Endodermal cell (in vitro differentiated cells): Measurements from ENCODE around the gene ARHGAP40. TPM values are rescaled to one million over a fixed set of nuclear protein-coding genes. Genes with fewer than 3 reads are reported as not detected.

Experiments used
- DNase-seq: peaks from one replicate; pipeline ENCODE4 v3.0.0-alpha.2; 2017
- H3K27ac ChIP-seq: 2 replicates; pipeline ENCODE4 v1.5.1; 2013; ENCODE audit warnings: mild to moderate bottlenecking, low read depth, low read length, moderate library complexity
- H3K27me3 ChIP-seq: 2 replicates; pipeline ENCODE4 v1.6.1; 2013; ENCODE audit warnings: mild to moderate bottlenecking, low read length, moderate library complexity; ENCODE audit not compliant: insufficient read depth, control insufficient read depth, poor library complexity, severe bottlenecking
- H3K36me3 ChIP-seq: 2 replicates; pipeline ENCODE4 v1.7.0; 2013; ENCODE audit warnings: mild to moderate bottlenecking, low read length, moderate library complexity; ENCODE audit not compliant: control insufficient read depth, insufficient read depth
- H3K4me1 ChIP-seq: one replicate; pipeline ENCODE4 v1.7.0; 2013; ENCODE audit warnings: low read length; ENCODE audit not compliant: control insufficient read depth, insufficient read depth
- H3K4me3 ChIP-seq: 2 replicates; pipeline ENCODE4 v1.5.1; 2013; ENCODE audit warnings: mild to moderate bottlenecking, low read length, moderate library complexity
- H3K9ac ChIP-seq: 2 replicates; pipeline ENCODE4 v1.6.1; 2013; ENCODE audit warnings: mild to moderate bottlenecking, low read length, moderate library complexity; ENCODE audit not compliant: poor library complexity, severe bottlenecking; ENCODE audit errors: extremely low read depth
- H3K9me3 ChIP-seq: 2 replicates; pipeline ENCODE4 v1.6.1; 2013; ENCODE audit warnings: mild to moderate bottlenecking, low read length, moderate library complexity; ENCODE audit not compliant: control insufficient read depth
- H3K27ac Mint-ChIP-seq: 2 replicates; pipeline ENCODE4 v1.8.0; 2020; ENCODE audit warnings: mixed read lengths
- H3K27me3 Mint-ChIP-seq: 2 replicates; pipeline ENCODE4 v1.8.0; 2021; ENCODE audit warnings: mild to moderate bottlenecking, mixed read lengths; ENCODE audit not compliant: insufficient read depth
- H3K36me3 Mint-ChIP-seq: 2 replicates; pipeline ENCODE4 v1.8.0; 2020; ENCODE audit warnings: low read depth, mixed read lengths
- H3K4me1 Mint-ChIP-seq: 2 replicates; pipeline ENCODE4 v1.8.0; 2020; ENCODE audit warnings: mixed read lengths
- H3K4me3 Mint-ChIP-seq: 2 replicates; pipeline ENCODE4 v1.8.0; 2020; ENCODE audit warnings: mild to moderate bottlenecking, moderate library complexity, mixed read lengths
- H3K9me3 Mint-ChIP-seq: 2 replicates; pipeline ENCODE4 v1.8.0; 2020; ENCODE audit warnings: mild to moderate bottlenecking, mixed read lengths
- whole genome bisulfite sequencing, 2 experiments: methylation state at CpG; one replicate each; pipeline versions ENCODE4 v1.1.5 to v1.1.7; 2013; ENCODE audit warnings: missing lambda C conversion rate in 2 of 2, mixed read lengths in 1 of 2; ENCODE audit not compliant: insufficient coverage in 1 of 2, insufficient read length in 1 of 2; 5-methylcytosine and 5-hydroxymethylcytosine counted together
- total RNA-seq, 2 donors: library from RNA; stranded (reverse); fragmentation: NEBNext Ultra II Directional in 1 of 2; extraction: Animal tissue kit (Norgen Biotek cat#: 25700) in 1 of 2; gene quantifications; 2 replicates in 1 of 2; 3 replicates in 1 of 2; pipeline ENCODE4 v1.2.1, GENCODE V29; 2021
- TF ChIP-seq, protein P1 (sequence below): fragments of 200-600 bp; sonication (generic); conservative IDR thresholded peaks from 2 replicates; pipeline ENCODE4 v1.5.0; 2021; ENCODE audit warnings: antibody characterized with exemption, mild to moderate bottlenecking

ARHGAP40 gene
- total RNA-seq, 2 donors from 2014 or later = 5.5 to 18.5 TPM

DNA sequence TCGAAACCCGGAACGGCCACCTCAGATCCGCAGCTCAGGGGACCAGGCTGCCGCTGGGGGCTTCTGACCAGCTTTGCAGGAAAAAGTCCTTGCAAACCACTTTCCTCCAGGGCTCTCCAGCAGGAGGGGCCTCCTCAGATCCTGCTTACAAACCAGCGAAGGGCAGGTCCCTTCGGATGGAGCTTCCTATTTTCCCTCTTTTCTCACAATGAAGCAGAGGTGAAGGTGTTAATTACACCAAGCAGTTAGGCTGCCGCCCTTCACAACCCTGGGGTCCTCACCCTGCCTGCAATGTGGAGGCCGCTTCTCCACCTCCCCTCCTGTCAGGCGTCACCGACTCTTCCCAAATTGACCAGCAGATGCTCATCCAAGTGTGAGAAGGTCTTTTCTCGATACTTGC lies 5.7 kb downstream of the ARHGAP40 start:
- Mint-ChIP-seq H3K4me1 (peaks cover 48% of the 10 kb centered on the region), H3K27me3 (no peaks in the 10 kb centered on the region), H3K9me3 (no peaks in the 10 kb centered on the region), H3K36me3 (peaks cover 4% of the 10 kb centered on the region), H3K4me3 (peak overlapping the region; percentile 8), H3K27ac (peak overlapping the region; percentile 75)
- WGBS, 2 experiments = 47 to 80% methylated on average over 10 to 12 of the region's 12 CpGs
- TF ChIP-seq, protein P1, sequence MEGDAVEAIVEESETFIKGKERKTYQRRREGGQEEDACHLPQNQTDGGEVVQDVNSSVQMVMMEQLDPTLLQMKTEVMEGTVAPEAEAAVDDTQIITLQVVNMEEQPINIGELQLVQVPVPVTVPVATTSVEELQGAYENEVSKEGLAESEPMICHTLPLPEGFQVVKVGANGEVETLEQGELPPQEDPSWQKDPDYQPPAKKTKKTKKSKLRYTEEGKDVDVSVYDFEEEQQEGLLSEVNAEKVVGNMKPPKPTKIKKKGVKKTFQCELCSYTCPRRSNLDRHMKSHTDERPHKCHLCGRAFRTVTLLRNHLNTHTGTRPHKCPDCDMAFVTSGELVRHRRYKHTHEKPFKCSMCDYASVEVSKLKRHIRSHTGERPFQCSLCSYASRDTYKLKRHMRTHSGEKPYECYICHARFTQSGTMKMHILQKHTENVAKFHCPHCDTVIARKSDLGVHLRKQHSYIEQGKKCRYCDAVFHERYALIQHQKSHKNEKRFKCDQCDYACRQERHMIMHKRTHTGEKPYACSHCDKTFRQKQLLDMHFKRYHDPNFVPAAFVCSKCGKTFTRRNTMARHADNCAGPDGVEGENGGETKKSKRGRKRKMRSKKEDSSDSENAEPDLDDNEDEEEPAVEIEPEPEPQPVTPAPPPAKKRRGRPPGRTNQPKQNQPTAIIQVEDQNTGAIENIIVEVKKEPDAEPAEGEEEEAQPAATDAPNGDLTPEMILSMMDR = peak; percentile 48
- H3K4me3 ChIP-seq = peak overlapping the region; percentile 7
- H3K4me1 ChIP-seq = peaks cover 16% of the 10 kb centered on the region
- no peaks in the 10 kb centered on the region for H3K9me3 ChIP-seq
- peak; percentile 89 for DNase-seq
- H3K9ac ChIP-seq = no peak overlapping the region
- no peaks in the 10 kb centered on the region for H3K27me3 ChIP-seq
- no peaks in the 10 kb centered on the region for H3K36me3 ChIP-seq
- no peak overlapping the region for H3K27ac ChIP-seq

- H3K27ac Mint-ChIP-seq = peak overlapping the region; percentile 46
- no peak for DNase-seq
- Histone ChIP-seq H3K9me3 (no peaks in the 10 kb centered on the region), H3K27ac (no peak overlapping the region), H3K4me1 (peaks cover 20% of the 10 kb centered on the region), H3K4me3 (no peak overlapping the region), H3K27me3 (no peaks in the 10 kb centered on the region), H3K9ac (no peak overlapping the region), H3K36me3 (no peaks in the 10 kb centered on the region)
- 40 to 62% methylated on average over 1 to 4 of the region's 4 CpGs for WGBS, 2 experiments
- TF ChIP-seq, protein P1 = no peak
- H3K9me3 Mint-ChIP-seq = no peaks in the 10 kb centered on the region
- peaks cover 4% of the 10 kb centered on the region for H3K36me3 Mint-ChIP-seq
- no peak overlapping the region for H3K4me3 Mint-ChIP-seq
- H3K4me1 Mint-ChIP-seq = peaks cover 49% of the 10 kb centered on the region
- no peaks in the 10 kb centered on the region for H3K27me3 Mint-ChIP-seq
Observed at GRCh38 chr20:38608188-38608587, 6.6 kb downstream of the ARHGAP40 start.

DNA sequence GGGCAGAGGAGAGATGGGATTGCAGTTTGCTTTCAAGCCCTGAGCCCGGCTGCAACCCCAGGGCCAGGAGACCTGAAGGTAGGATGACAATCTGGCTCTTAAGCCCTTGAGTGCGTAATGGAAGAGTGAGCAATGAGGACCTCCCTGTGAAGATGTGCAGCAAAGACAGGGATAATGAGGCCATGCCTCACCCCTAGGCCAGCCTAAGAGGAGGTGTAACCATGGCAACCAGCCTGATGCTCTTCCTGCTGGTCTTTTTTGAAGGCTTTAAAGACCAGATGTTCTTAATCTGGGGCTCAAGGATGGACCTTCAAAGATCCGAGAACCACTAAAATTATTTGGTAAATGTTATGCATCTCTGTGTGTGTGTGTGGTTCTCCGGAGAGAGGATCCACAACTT lies 8.2 kb downstream of the ARHGAP40 start:
- H3K9ac ChIP-seq = no peak overlapping the region
- H3K36me3 ChIP-seq = no peaks in the 10 kb centered on the region
- Mint-ChIP-seq H3K36me3 (peaks cover 12% of the 10 kb centered on the region), H3K4me3 (no peak overlapping the region), H3K27ac (no peak overlapping the region), H3K4me1 (peaks cover 45% of the 10 kb centered on the region), H3K27me3 (no peaks in the 10 kb centered on the region), H3K9me3 (no peaks in the 10 kb centered on the region)
- H3K27me3 ChIP-seq = no peaks in the 10 kb centered on the region
- H3K9me3 ChIP-seq = no peaks in the 10 kb centered on the region
- TF ChIP-seq, protein P1 = no peak
- peaks cover 20% of the 10 kb centered on the region for H3K4me1 ChIP-seq
- no peak overlapping the region for H3K27ac ChIP-seq
- DNase-seq = no peak
- WGBS, 2 experiments = 95 to 100% methylated on average over 2 to 3 of the region's 4 CpGs
- H3K4me3 ChIP-seq = no peak overlapping the region
